Measurements from ENCODE around the gene CWC22. TPM values are rescaled to one million over a fixed set of nuclear protein-coding genes. Genes with fewer than 3 reads are reported as not detected.

Gene CWC22
- total RNA-seq, 2 donors from 2014 or later, result 16.3 to 17.8 TPM

GRCh38 chr2:180000434-180000833 lies 6.7 kb downstream of the CWC22 start:
- H3K36me3 ChIP-seq, result no peaks in the 10 kb centered on the region
- intact Hi-C loops (cut with DNase I), result no loop called here
- DNase-seq (ENCODE audit: low spot score), result no peak
- no peaks in the 10 kb centered on the region for H3K4me1 ChIP-seq (replicated peaks)
- no peaks in the 10 kb centered on the region for H3K27me3 ChIP-seq (replicated peaks; ENCODE audit: insufficient read depth)
- H3K27ac ChIP-seq, result no peak overlapping the region
- no peaks in the 10 kb centered on the region for H3K9me3 ChIP-seq
- no peak overlapping the region for H3K4me3 ChIP-seq
- no peak for TF ChIP-seq CTCF (IDR thresholded peaks at IDR 0.05)
- TF ChIP-seq POLR2AphosphoS5 (IDR thresholded peaks at IDR 0.05), result no peak
- TF ChIP-seq POLR2A (IDR thresholded peaks at IDR 0.05), result no peak

- Histone ChIP-seq H3K4me3 (no peak overlapping the region), H3K4me1 (replicated peaks) (no peaks in the 10 kb centered on the region), H3K36me3 (no peaks in the 10 kb centered on the region), H3K27me3 (replicated peaks; ENCODE audit: insufficient read depth) (no peaks in the 10 kb centered on the region), H3K9me3 (no peaks in the 10 kb centered on the region), H3K27ac (no peak overlapping the region)
- WGBS, result 96% methylated on average over 4 of the region's 4 CpGs
- TF ChIP-seq CTCF (IDR thresholded peaks at IDR 0.05), result no peak
- TF ChIP-seq POLR2AphosphoS5 (IDR thresholded peaks at IDR 0.05), result no peak
- TF ChIP-seq POLR2A (IDR thresholded peaks at IDR 0.05), result no peak
- DNase-seq (ENCODE audit: low spot score), result no peak
- intact Hi-C loops (cut with DNase I), result no loop called here
These were observed 8.1 kb downstream of the CWC22 start for GRCh38 chr2:179999000-179999399.

- Histone ChIP-seq H3K4me1 (replicated peaks) (no peaks in the 10 kb centered on the region), H3K9me3 (no peaks in the 10 kb centered on the region), H3K27me3 (replicated peaks; ENCODE audit: insufficient read depth) (no peaks in the 10 kb centered on the region), H3K36me3 (no peaks in the 10 kb centered on the region), H3K4me3 (no peak overlapping the region), H3K27ac (no peak overlapping the region)
- intact Hi-C loops (cut with DNase I), result no loop called here
- no peak for DNase-seq (ENCODE audit: low spot score)
- TF ChIP-seq POLR2A (IDR thresholded peaks at IDR 0.05), result no peak
- TF ChIP-seq CTCF (IDR thresholded peaks at IDR 0.05), result no peak
- TF ChIP-seq POLR2AphosphoS5 (IDR thresholded peaks at IDR 0.05), result no peak
- 93% methylated on average over 4 of the region's 4 CpGs for WGBS
These were observed 11.2 kb downstream of the CWC22 start for GRCh38 chr2:179995741-179996515.

- Histone ChIP-seq H3K27me3 (replicated peaks; ENCODE audit: insufficient read depth) (no peaks in the 10 kb centered on the region), H3K4me3 (no peak overlapping the region), H3K4me1 (replicated peaks) (no peaks in the 10 kb centered on the region), H3K27ac (no peak overlapping the region), H3K9me3 (no peaks in the 10 kb centered on the region), H3K36me3 (no peaks in the 10 kb centered on the region)
- intact Hi-C loops (cut with DNase I), result no loop called here
- TF ChIP-seq CTCF (IDR thresholded peaks at IDR 0.05) (no peak), POLR2AphosphoS5 (IDR thresholded peaks at IDR 0.05) (no peak), POLR2A (IDR thresholded peaks at IDR 0.05) (no peak)
- no peak for DNase-seq (ENCODE audit: low spot score)
- 88% methylated on average over 4 of the region's 4 CpGs for WGBS
These were observed 15.8 kb downstream of the CWC22 start for GRCh38 chr2:179991344-179991743.

- intact Hi-C loops (cut with DNase I), result no loop called here
- no peaks in the 10 kb centered on the region for H3K36me3 ChIP-seq
- no peak for DNase-seq (ENCODE audit: low spot score)
- H3K27ac ChIP-seq, result no peak overlapping the region
- H3K27me3 ChIP-seq (replicated peaks; ENCODE audit: insufficient read depth), result no peaks in the 10 kb centered on the region
- WGBS, result 70% methylated on average over 5 of the region's 5 CpGs
- H3K4me3 ChIP-seq, result no peak overlapping the region
- no peaks in the 10 kb centered on the region for H3K4me1 ChIP-seq (replicated peaks)
- TF ChIP-seq CTCF (IDR thresholded peaks at IDR 0.05) (no peak), POLR2AphosphoS5 (IDR thresholded peaks at IDR 0.05) (no peak), POLR2A (IDR thresholded peaks at IDR 0.05) (no peak)
- no peaks in the 10 kb centered on the region for H3K9me3 ChIP-seq
These were observed 16.3 kb downstream of the CWC22 start for GRCh38 chr2:179990676-179991317.

Measured in prostate gland (tissue), 2 donors.